GM23338 (cell line): ENCODE measurements around the gene MRPL52. TPM values are rescaled to one million over a fixed set of nuclear protein-coding genes. Genes with fewer than 3 reads are reported as not detected.

Source experiments
- ATAC-seq: fragments of 200-7000 bp; cut with Tn5 transposase; 3 replicates; pipeline ENCODE4 v1.9.1; 2020
- DNase-seq: peaks from one replicate; pipeline ENCODE4 v3.0.0-alpha.2; 2015; ENCODE audit warnings: low spot score
- H2AFZ ChIP-seq: fragments of 200-600 bp; sonication (generic); 2 replicates; pipeline ENCODE4 v1.8.0; 2016; ENCODE audit warnings: antibody characterized with exemption, mild to moderate bottlenecking, moderate library complexity
- H3F3A ChIP-seq: fragments of 200-600 bp; sonication (generic); replicated peaks from 2 replicates; pipeline ENCODE4 v1.8.0; 2017; ENCODE audit warnings: antibody characterized with exemption, mixed run types, low read depth
- H3K27ac ChIP-seq: fragments of 200-600 bp; sonication (generic); 2 replicates; pipeline ENCODE4 v1.6.1; 2016; ENCODE audit warnings: low read depth
- H3K27me3 ChIP-seq: fragments of 200-600 bp; sonication (generic); 2 replicates; pipeline ENCODE4 v1.8.0; 2016; ENCODE audit warnings: mild to moderate bottlenecking, mixed run types, moderate library complexity; ENCODE audit not compliant: insufficient read depth
- H3K36me3 ChIP-seq: fragments of 200-600 bp; sonication (generic); 2 replicates; pipeline ENCODE4 v1.8.0; 2016; ENCODE audit warnings: mild to moderate bottlenecking; ENCODE audit not compliant: insufficient read depth
- H3K4me1 ChIP-seq: fragments of 200-600 bp; sonication (generic); 2 replicates; pipeline ENCODE4 v1.8.0; 2016; ENCODE audit warnings: mild to moderate bottlenecking, moderate library complexity; ENCODE audit not compliant: insufficient read depth
- H3K4me2 ChIP-seq: fragments of 200-600 bp; sonication (generic); 2 replicates; pipeline ENCODE4 v1.7.1; 2017; ENCODE audit warnings: mixed run types
- H3K4me3 ChIP-seq: fragments of 200-600 bp; sonication (generic); 2 replicates; pipeline ENCODE4 v1.6.1; 2016; ENCODE audit warnings: mixed run types
- H3K79me2 ChIP-seq: fragments of 200-600 bp; sonication (generic); replicated peaks from 2 replicates; pipeline ENCODE4 v1.8.0; 2017; ENCODE audit warnings: mild to moderate bottlenecking; ENCODE audit not compliant: insufficient read depth
- H3K9me2 ChIP-seq: fragments of 200-600 bp; sonication (generic); 2 replicates; pipeline ENCODE4 v1.8.0; 2017; ENCODE audit not compliant: insufficient read depth
- H4K20me1 ChIP-seq: fragments of 200-600 bp; sonication (generic); replicated peaks from 2 replicates; pipeline ENCODE4 v1.8.0; 2017; ENCODE audit warnings: mild to moderate bottlenecking; ENCODE audit not compliant: insufficient read depth
- H3K27ac Mint-ChIP-seq: 2 replicates; pipeline ENCODE4 v1.8.0; 2020; ENCODE audit warnings: inconsistent platforms, mild to moderate bottlenecking, moderate library complexity, mixed read lengths
- H3K27me3 Mint-ChIP-seq: 3 replicates; pipeline ENCODE4 v1.8.0; 2022; ENCODE audit warnings: low read depth, mild to moderate bottlenecking, moderate library complexity, mixed read lengths, inconsistent platforms; ENCODE audit not compliant: insufficient read depth, poor library complexity
- H3K36me3 Mint-ChIP-seq: 3 replicates; pipeline ENCODE4 v1.8.0; 2021; ENCODE audit warnings: low read depth, mild to moderate bottlenecking, inconsistent platforms, moderate library complexity, mixed read lengths
- H3K4me1 Mint-ChIP-seq: 3 replicates; pipeline ENCODE4 v1.8.0; 2020; ENCODE audit warnings: mild to moderate bottlenecking, inconsistent platforms, mixed read lengths
- H3K4me3 Mint-ChIP-seq: 3 replicates; pipeline ENCODE4 v1.8.0; 2021; ENCODE audit warnings: moderate library complexity, mild to moderate bottlenecking, inconsistent platforms, mixed read lengths
- H3K9me3 Mint-ChIP-seq: 3 replicates; pipeline ENCODE4 v1.8.0; 2020; ENCODE audit warnings: moderate library complexity, mild to moderate bottlenecking, inconsistent platforms, mixed read lengths
- CREB1 ChIP-seq: fragments of 250-450 bp; sonication (Bioruptor Pico); IDR thresholded peaks from 2 replicates; pipeline ENCODE4 v1.5.0; 2020; ENCODE audit warnings: low read depth, mild to moderate bottlenecking, moderate library complexity
- ETS1 ChIP-seq: IDR thresholded peaks from 2 replicates; pipeline ENCODE4 v1.6.1; 2016; ENCODE audit warnings: antibody characterized with exemption
- NANOG ChIP-seq: IDR thresholded peaks from 2 replicates; pipeline ENCODE4 v1.6.1; 2016; ENCODE audit warnings: antibody characterized with exemption, borderline replicate concordance
- POLR2AphosphoS5 ChIP-seq: IDR thresholded peaks from 2 replicates; pipeline ENCODE4 v1.6.1; 2016; ENCODE audit warnings: antibody characterized with exemption, low read depth
- ZNF331 ChIP-seq: fragments of 250-450 bp; sonication (Bioruptor Pico); IDR thresholded peaks from 2 replicates; pipeline ENCODE4 v1.5.0; 2020; ENCODE audit warnings: low read depth, mild to moderate bottlenecking, moderate library complexity
- ZNF462 ChIP-seq: fragments of 250-450 bp; sonication (Bioruptor Pico); IDR thresholded peaks from 2 replicates; pipeline ENCODE4 v1.5.0; 2020; ENCODE audit warnings: mild to moderate bottlenecking, moderate library complexity
- polyA plus RNA-seq: library from polyadenylated mRNA; unstranded; fragments of >200 nt; fragmentation: Nextera tagmentation; extraction: Ambion mirVana; gene quantifications from 2 replicates; pipeline ENCODE4 v1.2.1, GENCODE V29; 2016
- total RNA-seq: library from RNA; depleted of rRNA; stranded (reverse); fragments of >200 nt; shearing (Covaris generic); gene quantifications from 2 replicates; pipeline ENCODE4 v1.2.3, GENCODE V29; 2014

MRPL52 gene
- total and polyA plus RNA-seq, 2 experiments from 2014 or later = 131 to 617 TPM

GRCh38 chr14:22845103-22845394 lies 15.4 kb downstream of the MRPL52 start (continued):
- TF ChIP-seq ZNF462 (no peak), NANOG (no peak), ETS1 (no peak)

- Histone ChIP-seq H2AFZ (no peak overlapping the region), H3K4me1 (peaks cover 19% of the 10 kb centered on the region), H3K4me3 (no peak overlapping the region), H3K9me2 (no peaks in the 10 kb centered on the region), H3K36me3 (no peaks in the 10 kb centered on the region; the same call in 1 of the 2 replicates), H3K79me2 (no peaks in the 10 kb centered on the region), H3K4me2 (no peak overlapping the region), H3K27me3 (no peaks in the 10 kb centered on the region), H3F3A (peaks cover 12% of the 10 kb centered on the region), H4K20me1 (no peaks in the 10 kb centered on the region), H3K27ac (no peak overlapping the region)
- H3K4me1 Mint-ChIP-seq = peaks cover 25% of the 10 kb centered on the region
- no peak for DNase-seq
- no peaks in the 10 kb centered on the region for H3K9me3 Mint-ChIP-seq
- no peak overlapping the region for H3K4me3 Mint-ChIP-seq
- ATAC-seq = no peak
- peaks cover 10% of the 10 kb centered on the region for H3K27me3 Mint-ChIP-seq
- peaks cover 49% of the 10 kb centered on the region for H3K36me3 Mint-ChIP-seq
- no peak overlapping the region for H3K27ac Mint-ChIP-seq
- TF ChIP-seq CREB1 (no peak), POLR2AphosphoS5 (no peak), ZNF462 (no peak), ZNF331 (no peak), NANOG (no peak)
Observed at GRCh38 chr14:22845821-22846625, 16.3 kb downstream of the MRPL52 start.
